Astrocyte (in vitro differentiated cells and primary cell): Measurements from ENCODE around the gene BHLHA9. TPM values are rescaled to one million over a fixed set of nuclear protein-coding genes. Genes with fewer than 3 reads are reported as not detected.

Source experiments
- DNase-seq: peaks from one replicate; pipeline ENCODE4 v3.0.0-alpha.2; 2010; ENCODE audit warnings: low read depth
- FAIRE-seq: peaks from 2 replicates; lab custom pipeline; 2011; peaks lifted over from hg19 to GRCh38; lab: Jason Lieb, UNC
- H2AFZ ChIP-seq: 2 replicates; pipeline ENCODE4 v1.6.0; 2012; ENCODE audit warnings: low read depth, low read length, inconsistent platforms
- H3K27ac ChIP-seq: 2 replicates; pipeline ENCODE4 v1.5.1; 2011; ENCODE audit warnings: low read depth, low read length, inconsistent platforms
- H3K27me3 ChIP-seq: 2 replicates; pipeline ENCODE4 v1.6.0; 2011; ENCODE audit warnings: low read length, inconsistent platforms; ENCODE audit not compliant: insufficient read depth
- H3K36me3 ChIP-seq: 2 replicates; pipeline ENCODE4 v1.5.1; 2011; ENCODE audit warnings: low read length, inconsistent platforms; ENCODE audit not compliant: insufficient read depth
- H3K4me1 ChIP-seq: 2 replicates; pipeline ENCODE4 v1.5.1; 2011; ENCODE audit warnings: low read length, inconsistent platforms; ENCODE audit not compliant: insufficient read depth
- H3K4me2 ChIP-seq: 2 replicates; pipeline ENCODE4 v1.6.0; 2012; ENCODE audit warnings: low read length, inconsistent platforms
- H3K4me3 ChIP-seq: 2 replicates; pipeline ENCODE4 v1.5.1; 2011; ENCODE audit warnings: low read depth, mild to moderate bottlenecking, low read length, inconsistent platforms; ENCODE audit not compliant: insufficient read depth
- H3K79me2 ChIP-seq: 2 replicates; pipeline ENCODE4 v1.6.0; 2012; ENCODE audit warnings: mild to moderate bottlenecking, low read length, inconsistent platforms; ENCODE audit not compliant: insufficient read depth
- H3K9ac ChIP-seq: 2 replicates; pipeline ENCODE4 v1.6.0; 2012; ENCODE audit warnings: mild to moderate bottlenecking, low read length, inconsistent platforms
- H3K9me3 ChIP-seq: 2 replicates; pipeline ENCODE4 v1.5.1; 2012; ENCODE audit warnings: low read depth, mild to moderate bottlenecking, low read length, inconsistent platforms; ENCODE audit not compliant: insufficient read depth
- H4K20me1 ChIP-seq: 2 replicates; pipeline ENCODE4 v1.6.0; 2012; ENCODE audit warnings: low read length, inconsistent platforms; ENCODE audit not compliant: insufficient read depth
- H3K27ac Mint-ChIP-seq: one replicate; pipeline ENCODE4 v1.8.0; 2021; ENCODE audit warnings: mild to moderate bottlenecking, mixed read lengths; ENCODE audit not compliant: unreplicated experiment
- H3K27me3 Mint-ChIP-seq: one replicate; pipeline ENCODE4 v1.8.0; 2021; ENCODE audit warnings: low read depth, mixed read lengths; ENCODE audit not compliant: unreplicated experiment
- H3K36me3 Mint-ChIP-seq: one replicate; pipeline ENCODE4 v1.8.0; 2021; ENCODE audit warnings: low read depth, mixed read lengths; ENCODE audit not compliant: unreplicated experiment
- H3K4me1 Mint-ChIP-seq: one replicate; pipeline ENCODE4 v1.8.0; 2021; ENCODE audit warnings: low read depth, mixed read lengths; ENCODE audit not compliant: unreplicated experiment
- H3K4me3 Mint-ChIP-seq: one replicate; pipeline ENCODE4 v1.8.0; 2021; ENCODE audit warnings: mild to moderate bottlenecking, moderate library complexity, mixed read lengths; ENCODE audit not compliant: unreplicated experiment
- H3K9me3 Mint-ChIP-seq: one replicate; pipeline ENCODE4 v1.8.0; 2021; ENCODE audit warnings: mild to moderate bottlenecking, mixed read lengths; ENCODE audit not compliant: unreplicated experiment
- EZH2 ChIP-seq: IDR thresholded peaks from 2 replicates; pipeline ENCODE4 v1.6.1; 2012; ENCODE audit warnings: mild to moderate bottlenecking, low read length, inconsistent platforms; ENCODE audit not compliant: insufficient read depth
- total RNA-seq: library from RNA; stranded (reverse); gene quantifications from 2 replicates; pipeline ENCODE4 v1.2.1, GENCODE V29; 2021
- TF ChIP-seq, protein P1 (sequence below): IDR thresholded peaks from 2 replicates; pipeline ENCODE4 v1.5.1; 2011; ENCODE audit warnings: low read depth, mild to moderate bottlenecking, inconsistent platforms, low read length, moderate library complexity; ENCODE audit not compliant: insufficient read depth

The BHLHA9 gene
- total RNA-seq, 1 donor from 2014 or later = not detected

DNA sequence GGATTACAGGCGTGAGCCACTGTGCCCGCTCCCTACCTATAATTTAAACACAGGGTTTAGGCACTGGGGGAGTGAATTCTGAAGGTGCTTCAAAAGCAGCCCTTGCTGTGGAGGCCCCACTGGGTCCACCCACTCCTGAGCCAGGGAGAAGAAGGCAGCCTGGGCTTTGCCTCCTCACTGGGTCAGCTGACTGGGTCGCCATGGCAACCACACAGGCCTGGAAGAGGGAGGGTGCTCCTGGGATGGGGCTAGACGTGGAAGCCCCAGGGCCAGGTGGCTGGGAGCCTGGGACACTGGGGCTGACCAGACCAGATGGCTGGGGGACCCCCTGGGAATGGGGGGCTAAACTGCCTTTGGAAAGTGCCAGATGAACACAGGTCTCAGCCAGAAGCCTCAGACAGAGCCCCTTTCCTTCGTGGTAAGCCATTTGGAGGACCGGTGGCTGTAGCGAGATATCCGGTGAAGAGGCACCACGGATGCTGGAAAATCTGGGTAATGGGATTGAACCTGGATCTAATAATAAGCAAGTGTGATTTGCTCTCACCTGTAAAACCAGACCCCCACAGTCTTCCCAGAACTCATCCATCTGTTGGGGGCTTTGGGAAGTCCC lies 42.1 kb downstream of the BHLHA9 start:
- Histone ChIP-seq H3K9me3 (no peaks in the 10 kb centered on the region), H4K20me1 (no peaks in the 10 kb centered on the region), H3K9ac (no peak overlapping the region), H3K79me2 (no peaks in the 10 kb centered on the region), H3K27me3 (peaks cover 19% of the 10 kb centered on the region), H3K4me3 (no peak overlapping the region), H3K4me2 (no peak overlapping the region), H3K27ac (no peak overlapping the region), H3K36me3 (no peaks in the 10 kb centered on the region), H2AFZ (no peak overlapping the region), H3K4me1 (no peaks in the 10 kb centered on the region)
- no peak overlapping the region for H3K4me3 Mint-ChIP-seq
- peaks cover 6% of the 10 kb centered on the region for H3K9me3 Mint-ChIP-seq
- peaks cover 23% of the 10 kb centered on the region for H3K27me3 Mint-ChIP-seq
- TF ChIP-seq, protein P1, sequence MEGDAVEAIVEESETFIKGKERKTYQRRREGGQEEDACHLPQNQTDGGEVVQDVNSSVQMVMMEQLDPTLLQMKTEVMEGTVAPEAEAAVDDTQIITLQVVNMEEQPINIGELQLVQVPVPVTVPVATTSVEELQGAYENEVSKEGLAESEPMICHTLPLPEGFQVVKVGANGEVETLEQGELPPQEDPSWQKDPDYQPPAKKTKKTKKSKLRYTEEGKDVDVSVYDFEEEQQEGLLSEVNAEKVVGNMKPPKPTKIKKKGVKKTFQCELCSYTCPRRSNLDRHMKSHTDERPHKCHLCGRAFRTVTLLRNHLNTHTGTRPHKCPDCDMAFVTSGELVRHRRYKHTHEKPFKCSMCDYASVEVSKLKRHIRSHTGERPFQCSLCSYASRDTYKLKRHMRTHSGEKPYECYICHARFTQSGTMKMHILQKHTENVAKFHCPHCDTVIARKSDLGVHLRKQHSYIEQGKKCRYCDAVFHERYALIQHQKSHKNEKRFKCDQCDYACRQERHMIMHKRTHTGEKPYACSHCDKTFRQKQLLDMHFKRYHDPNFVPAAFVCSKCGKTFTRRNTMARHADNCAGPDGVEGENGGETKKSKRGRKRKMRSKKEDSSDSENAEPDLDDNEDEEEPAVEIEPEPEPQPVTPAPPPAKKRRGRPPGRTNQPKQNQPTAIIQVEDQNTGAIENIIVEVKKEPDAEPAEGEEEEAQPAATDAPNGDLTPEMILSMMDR = no peak
- H3K27ac Mint-ChIP-seq = no peak overlapping the region
- peaks cover 4% of the 10 kb centered on the region for H3K36me3 Mint-ChIP-seq
- FAIRE-seq (no peak), DNase-seq (no peak)
- no peaks in the 10 kb centered on the region for H3K4me1 Mint-ChIP-seq

DNA sequence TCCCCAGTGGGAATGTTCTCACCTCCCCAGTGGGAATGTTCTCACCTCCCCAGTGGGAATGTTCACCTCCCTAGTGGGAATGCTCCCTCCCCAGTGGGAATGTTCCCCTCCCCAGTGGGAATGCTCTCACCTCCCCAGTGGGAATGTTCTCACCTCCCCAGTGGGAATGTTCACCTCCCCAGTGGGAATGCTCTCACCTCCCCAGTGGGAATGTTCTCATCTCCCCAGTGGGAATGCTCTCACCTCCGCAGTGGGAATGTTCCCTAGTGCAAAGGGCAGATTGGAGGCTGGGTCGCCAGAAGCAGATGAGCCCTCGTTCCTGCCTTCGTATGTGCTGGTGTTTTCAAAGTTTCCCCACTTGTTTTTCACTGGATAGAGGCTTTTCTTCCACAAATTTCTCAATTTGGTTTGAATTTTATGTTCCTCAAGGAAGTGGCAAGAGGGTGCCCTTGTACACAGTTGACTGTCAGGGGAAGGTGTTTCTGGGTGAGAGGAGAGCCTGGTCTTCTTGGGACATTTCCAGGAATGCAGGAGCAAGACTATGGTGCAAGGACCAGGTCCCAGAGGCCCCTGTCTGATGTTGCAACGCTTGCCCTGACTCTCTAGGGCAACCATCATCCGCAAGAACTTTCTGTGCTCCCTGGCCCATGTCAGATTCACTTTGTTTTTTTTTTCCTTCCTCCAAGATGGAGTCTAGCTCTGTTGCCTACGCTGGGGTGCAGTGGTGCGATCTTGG lies 43.2 kb downstream of the BHLHA9 start:
- Mint-ChIP-seq H3K36me3 (no peaks in the 10 kb centered on the region), H3K9me3 (peaks cover 2% of the 10 kb centered on the region), H3K4me3 (no peak overlapping the region), H3K4me1 (no peaks in the 10 kb centered on the region), H3K27me3 (peaks cover 18% of the 10 kb centered on the region), H3K27ac (no peak overlapping the region)
- FAIRE-seq = no peak
- Histone ChIP-seq H3K36me3 (no peaks in the 10 kb centered on the region), H3K27me3 (peaks cover 19% of the 10 kb centered on the region), H4K20me1 (no peaks in the 10 kb centered on the region), H3K27ac (no peak overlapping the region), H2AFZ (no peak overlapping the region), H3K79me2 (no peaks in the 10 kb centered on the region), H3K4me3 (no peak overlapping the region), H3K4me2 (no peak overlapping the region), H3K9ac (no peak overlapping the region), H3K9me3 (no peaks in the 10 kb centered on the region), H3K4me1 (no peaks in the 10 kb centered on the region)
- no peak for DNase-seq
- no peak for TF ChIP-seq EZH2
- TF ChIP-seq, protein P1 = no peak

DNA sequence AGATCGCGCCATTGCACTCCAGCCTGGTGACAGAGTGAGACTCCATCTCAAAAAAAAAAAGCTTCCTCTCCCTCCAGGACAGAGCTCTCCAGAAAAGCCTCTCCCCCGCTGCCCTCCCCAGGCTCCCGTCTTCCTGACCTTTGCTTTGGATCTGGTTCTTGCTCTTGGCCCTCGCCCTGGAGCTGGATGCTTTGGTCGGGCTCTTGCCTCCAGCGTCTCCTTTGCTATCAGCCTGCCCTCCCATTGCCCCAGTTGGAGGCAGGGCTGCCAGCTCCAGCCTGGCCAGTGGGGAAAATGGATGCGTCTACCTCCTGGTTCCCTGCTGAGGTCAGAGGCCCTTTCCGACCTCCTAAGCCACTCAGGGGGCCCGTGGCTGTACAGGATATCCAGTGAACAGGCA lies 45.2 kb downstream of the BHLHA9 start:
- Histone ChIP-seq H2AFZ (no peak overlapping the region), H3K9ac (no peak overlapping the region), H3K9me3 (no peaks in the 10 kb centered on the region), H3K79me2 (no peaks in the 10 kb centered on the region), H3K27ac (no peak overlapping the region), H3K4me2 (no peak overlapping the region), H4K20me1 (no peaks in the 10 kb centered on the region), H3K4me1 (no peaks in the 10 kb centered on the region), H3K36me3 (no peaks in the 10 kb centered on the region), H3K27me3 (peaks cover 19% of the 10 kb centered on the region), H3K4me3 (no peak overlapping the region)
- FAIRE-seq (no peak), DNase-seq (no peak)
- TF ChIP-seq, protein P1 = no peak
- no peak for TF ChIP-seq EZH2
- Mint-ChIP-seq H3K9me3 (peaks cover 2% of the 10 kb centered on the region), H3K36me3 (no peaks in the 10 kb centered on the region), H3K27ac (no peak overlapping the region), H3K4me1 (no peaks in the 10 kb centered on the region), H3K4me3 (no peak overlapping the region), H3K27me3 (peaks cover 28% of the 10 kb centered on the region)
